ENCODE data around the gene TNS1. TPM values are rescaled to one million over a fixed set of nuclear protein-coding genes. Genes with fewer than 3 reads are reported as not detected.

Gene TNS1
- polyA plus RNA-seq, 3 donors: 0.26 to 1.6 (median 1.5) TPM

DNA sequence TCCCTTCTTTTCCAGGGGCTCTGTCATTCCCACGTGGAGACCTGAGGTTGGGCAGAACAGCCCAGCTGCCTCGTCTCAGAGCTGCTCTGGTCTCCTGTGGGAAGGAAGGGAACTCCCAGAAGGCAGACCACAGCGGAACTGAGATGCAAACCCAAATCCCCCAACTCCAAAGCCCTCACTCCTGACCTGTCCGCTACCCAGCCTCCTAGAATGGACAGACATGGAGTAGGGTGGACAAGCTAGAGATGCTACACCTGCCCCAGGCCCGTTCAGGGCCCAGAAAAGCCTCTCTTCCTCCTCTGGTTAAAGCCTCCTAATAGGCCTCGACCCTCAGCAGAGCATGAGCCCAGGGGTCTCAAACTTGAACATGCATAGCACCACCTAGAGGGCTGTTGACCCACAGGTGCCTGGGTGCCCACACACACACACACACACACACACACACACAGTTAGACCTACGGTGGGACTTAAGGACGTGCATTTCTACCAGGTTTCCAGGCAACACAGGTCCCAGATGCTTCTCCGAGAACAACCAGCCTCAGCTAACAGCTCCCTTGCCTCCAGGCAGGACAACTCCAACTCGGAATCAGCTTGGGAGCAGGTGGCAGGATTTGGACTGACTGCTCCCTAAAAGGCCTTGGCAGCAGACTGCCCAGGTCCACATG lies 93.5 kb downstream of the TNS1 start:
- intact Hi-C loops (cut with micrococcal nuclease): loop anchor here in 1 of 2 donors (5.0 kb wide), 1 partner anchor 38 kb away; no protein-coding TSS in a partner anchor
- H3K27me3 Mint-ChIP-seq (ENCODE audit: low read depth in 3 of 3): peaks cover 6 to 15% (median 9%) of the 10 kb centered on the region in 3 donors
- peaks cover 42 to 55% of the 10 kb centered on the region in 2 donors for H3K4me1 ChIP-seq (ENCODE audit: control insufficient read depth in 1 of 2, insufficient read depth in 2 of 2, low read length in 2 of 2)

DNA sequence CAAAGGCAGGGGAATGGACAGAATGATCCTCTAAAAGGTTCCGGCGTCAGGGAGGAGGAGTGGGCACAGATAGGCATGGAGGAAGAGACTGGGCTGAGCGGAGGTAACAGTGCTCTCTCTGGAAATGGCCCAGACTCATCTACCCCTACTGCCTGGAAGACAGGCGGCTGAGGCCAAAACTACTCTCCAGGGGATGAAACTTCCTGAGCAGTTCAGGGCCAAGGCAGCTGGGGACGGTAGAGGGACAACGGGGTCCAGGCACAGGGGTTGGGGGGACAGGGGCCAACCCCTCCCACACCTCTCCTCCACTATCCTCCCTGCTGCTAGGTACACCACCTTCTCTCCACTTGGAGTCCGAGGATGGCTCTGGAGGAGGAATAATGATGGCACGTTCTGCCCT lies 94.3 kb downstream of the TNS1 start:
- Histone ChIP-seq H3K9me3 (replicated peaks in 1 of 2; ENCODE audit: control insufficient read depth in 1 of 2, insufficient read depth in 1 of 2, low read length in 2 of 2) (no peaks in the 10 kb centered on the region), H3K27ac (ENCODE audit: low read depth in 1 of 2, low read length in 2 of 2) (no peak overlapping the region), H3K27me3 (ENCODE audit: control insufficient read depth in 2 of 2, insufficient read depth in 2 of 2, low read length in 2 of 2) (peaks cover 0 to 2% of the 10 kb centered on the region in 2 donors), H3K4me1 (ENCODE audit: control insufficient read depth in 1 of 2, insufficient read depth in 2 of 2, low read length in 2 of 2) (peaks cover 42 to 57% of the 10 kb centered on the region in 2 donors), H3K79me2 (ENCODE audit: insufficient read depth, low read length) (no peaks in the 10 kb centered on the region), H2AFZ (ENCODE audit: insufficient read depth, low read depth, low read length, poor library complexity, severe bottlenecking) (no peak overlapping the region), H3K9ac (ENCODE audit: insufficient read depth, low read length, poor library complexity, severe bottlenecking) (no peak overlapping the region), H4K20me1 (ENCODE audit: insufficient read depth, low read length) (no peaks in the 10 kb centered on the region), H3K4me2 (replicated peaks; ENCODE audit: extremely low read depth, low read length, poor library complexity, severe bottlenecking) (no peak overlapping the region), H3K36me3 (replicated peaks in 1 of 2; ENCODE audit: control insufficient read depth in 1 of 2, insufficient read depth in 2 of 2, low read length in 2 of 2) (no peaks in the 10 kb centered on the region), H3K4me3 (replicated peaks in 1 of 3; ENCODE audit: low read depth in 2 of 3, low read length in 3 of 3) (no peak overlapping the region)
- no peak for DNase-seq
- TF ChIP-seq, protein P1, sequence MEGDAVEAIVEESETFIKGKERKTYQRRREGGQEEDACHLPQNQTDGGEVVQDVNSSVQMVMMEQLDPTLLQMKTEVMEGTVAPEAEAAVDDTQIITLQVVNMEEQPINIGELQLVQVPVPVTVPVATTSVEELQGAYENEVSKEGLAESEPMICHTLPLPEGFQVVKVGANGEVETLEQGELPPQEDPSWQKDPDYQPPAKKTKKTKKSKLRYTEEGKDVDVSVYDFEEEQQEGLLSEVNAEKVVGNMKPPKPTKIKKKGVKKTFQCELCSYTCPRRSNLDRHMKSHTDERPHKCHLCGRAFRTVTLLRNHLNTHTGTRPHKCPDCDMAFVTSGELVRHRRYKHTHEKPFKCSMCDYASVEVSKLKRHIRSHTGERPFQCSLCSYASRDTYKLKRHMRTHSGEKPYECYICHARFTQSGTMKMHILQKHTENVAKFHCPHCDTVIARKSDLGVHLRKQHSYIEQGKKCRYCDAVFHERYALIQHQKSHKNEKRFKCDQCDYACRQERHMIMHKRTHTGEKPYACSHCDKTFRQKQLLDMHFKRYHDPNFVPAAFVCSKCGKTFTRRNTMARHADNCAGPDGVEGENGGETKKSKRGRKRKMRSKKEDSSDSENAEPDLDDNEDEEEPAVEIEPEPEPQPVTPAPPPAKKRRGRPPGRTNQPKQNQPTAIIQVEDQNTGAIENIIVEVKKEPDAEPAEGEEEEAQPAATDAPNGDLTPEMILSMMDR (IDR thresholded peaks at IDR 0.05): no peak
- intact Hi-C loops (cut with micrococcal nuclease): loop anchor here in 1 of 2 donors (5.0 kb wide), 1 partner anchor 39 kb away; no protein-coding TSS in a partner anchor
- WGBS (ENCODE audit: insufficient coverage): 100% methylated on average over 1 of the region's 8 CpGs
- Mint-ChIP-seq H3K36me3 (peaks cover 7 to 19% of the 10 kb centered on the region in 2 donors), H3K4me3 (no peak overlapping the region), H3K4me1 (peaks cover 55% of the 10 kb centered on the region), H3K27me3 (ENCODE audit: low read depth in 3 of 3) (peaks cover 6 to 18% (median 9%) of the 10 kb centered on the region in 3 donors), H3K27ac (no peak overlapping the region), H3K9me3 (peaks cover 0 to 2% (median 0%) of the 10 kb centered on the region in 7 donors)

More for the DNA sequence above, 93.5 kb downstream of the TNS1 start:
- Histone ChIP-seq H3K9ac (ENCODE audit: insufficient read depth, low read length, poor library complexity, severe bottlenecking) (no peak overlapping the region), H3K4me3 (replicated peaks in 1 of 3; ENCODE audit: low read depth in 2 of 3, low read length in 3 of 3) (no peak overlapping the region), H3K27me3 (ENCODE audit: control insufficient read depth in 2 of 2, insufficient read depth in 2 of 2, low read length in 2 of 2) (peaks cover 0 to 2% of the 10 kb centered on the region in 2 donors), H3K27ac (ENCODE audit: low read depth in 1 of 2, low read length in 2 of 2) (no peak overlapping the region), H3K9me3 (replicated peaks in 1 of 2; ENCODE audit: control insufficient read depth in 1 of 2, insufficient read depth in 1 of 2, low read length in 2 of 2) (no peaks in the 10 kb centered on the region), H2AFZ (ENCODE audit: insufficient read depth, low read depth, low read length, poor library complexity, severe bottlenecking) (no peak overlapping the region), H3K4me2 (replicated peaks; ENCODE audit: extremely low read depth, low read length, poor library complexity, severe bottlenecking) (no peak overlapping the region), H3K79me2 (ENCODE audit: insufficient read depth, low read length) (no peaks in the 10 kb centered on the region), H3K36me3 (replicated peaks in 1 of 2; ENCODE audit: control insufficient read depth in 1 of 2, insufficient read depth in 2 of 2, low read length in 2 of 2) (no peaks in the 10 kb centered on the region), H4K20me1 (ENCODE audit: insufficient read depth, low read length) (no peaks in the 10 kb centered on the region)
- Mint-ChIP-seq H3K36me3 (peaks cover 6 to 16% of the 10 kb centered on the region in 2 donors), H3K27ac (no peak overlapping the region), H3K9me3 (peaks cover 0 to 2% (median 0%) of the 10 kb centered on the region in 7 donors), H3K4me1 (peaks cover 58% of the 10 kb centered on the region), H3K4me3 (no peak overlapping the region)
- TF ChIP-seq, protein P1 (IDR thresholded peaks at IDR 0.05): no peak
- no peak for DNase-seq
- WGBS (ENCODE audit: insufficient coverage): 91% methylated on average over 5 of the region's 10 CpGs

Measured in CD14-positive monocyte (primary cell).